ENCODE measurements around the gene NEUROD2. TPM values are rescaled to one million over a fixed set of nuclear protein-coding genes. Genes with fewer than 3 reads are reported as not detected.

NEUROD2 gene
- total RNA-seq, 1 experiment from 2014 or later: not detected

- TF ChIP-seq CTCF (IDR thresholded peaks at IDR 0.05; ENCODE audit: unreplicated experiment): no peak
- CTCF ChIA-PET: interaction anchor here (0.6 kb wide), 1 partner anchor 70 kb away, joined by 3 read pairs; no protein-coding TSS in a partner anchor
- intact Hi-C loops (cut with micrococcal nuclease): no loop called here
- peaks cover 17% of the 10 kb centered on the region for H3K36me3 Mint-ChIP-seq (ENCODE audit: insufficient read depth, unreplicated experiment)
- H3K4me1 Mint-ChIP-seq (ENCODE audit: insufficient read depth, unreplicated experiment): peaks cover 7% of the 10 kb centered on the region
- no peak for DNase-seq (ENCODE audit: unreplicated experiment)
- no TSS peak for BruUV-seq (replicated peaks)
- POLR2A ChIA-PET: interaction anchor here (0.7 kb wide), 1 partner anchor 105 kb away, joined by 3 read pairs; no protein-coding TSS in a partner anchor
- H3K9me3 Mint-ChIP-seq (ENCODE audit: unreplicated experiment): no peaks in the 10 kb centered on the region
- H3K27ac Mint-ChIP-seq (ENCODE audit: low read depth, unreplicated experiment): no peak overlapping the region
- H3K27me3 Mint-ChIP-seq (ENCODE audit: insufficient read depth, unreplicated experiment): no peaks in the 10 kb centered on the region
- no peak overlapping the region for H3K4me3 Mint-ChIP-seq (ENCODE audit: unreplicated experiment)
These were observed 41.1 kb upstream of the NEUROD2 start for GRCh38 chr17:39648616-39649366.

GRCh38 chr17:39647256-39647655 is 39.5 kb upstream of the NEUROD2 start:
- Mint-ChIP-seq H3K27me3 (ENCODE audit: insufficient read depth, unreplicated experiment) (no peaks in the 10 kb centered on the region), H3K27ac (ENCODE audit: low read depth, unreplicated experiment) (no peak overlapping the region), H3K4me1 (ENCODE audit: insufficient read depth, unreplicated experiment) (peaks cover 19% of the 10 kb centered on the region), H3K9me3 (ENCODE audit: unreplicated experiment) (no peaks in the 10 kb centered on the region), H3K4me3 (ENCODE audit: unreplicated experiment) (no peak overlapping the region), H3K36me3 (ENCODE audit: insufficient read depth, unreplicated experiment) (peaks cover 13% of the 10 kb centered on the region)
- intact Hi-C loops (cut with micrococcal nuclease): no loop called here
- CTCF ChIA-PET: interaction anchor here (0.6 kb wide), 2 partner anchors 119 to 1008 kb away, joined by 3 to 4 read pairs; no protein-coding TSS in a partner anchor
- no peak for TF ChIP-seq CTCF (IDR thresholded peaks at IDR 0.05; ENCODE audit: unreplicated experiment)
- POLR2A ChIA-PET: interaction anchor here (1.0 kb wide), 1 partner anchor 10 kb away, joined by 3 read pairs; the partner anchor contains the start of gene STARD3
- no peak for DNase-seq (ENCODE audit: unreplicated experiment)
- no TSS peak for BruUV-seq (replicated peaks)

GRCh38 chr17:39643271-39643670 is 35.6 kb upstream of the NEUROD2 start:
- Mint-ChIP-seq H3K36me3 (ENCODE audit: insufficient read depth, unreplicated experiment) (peaks cover 13% of the 10 kb centered on the region), H3K27ac (ENCODE audit: low read depth, unreplicated experiment) (no peak overlapping the region), H3K4me3 (ENCODE audit: unreplicated experiment) (no peak overlapping the region), H3K27me3 (ENCODE audit: insufficient read depth, unreplicated experiment) (no peaks in the 10 kb centered on the region), H3K9me3 (ENCODE audit: unreplicated experiment) (no peaks in the 10 kb centered on the region), H3K4me1 (ENCODE audit: insufficient read depth, unreplicated experiment) (peaks cover 30% of the 10 kb centered on the region)
- no peak for TF ChIP-seq CTCF (IDR thresholded peaks at IDR 0.05; ENCODE audit: unreplicated experiment)
- ChIA-PET CTCF (interaction anchor here (0.6 to 2.0 kb wide), 6 partner anchors 8 to 24 kb away, joined by 3 to 6 read pairs (median 4); no protein-coding TSS in a partner anchor), POLR2A (interaction anchor here (1.1 to 1.2 kb wide), 2 partner anchors 28 to 97 kb away, joined by 4 read pairs; no protein-coding TSS in a partner anchor)
- no TSS peak for BruUV-seq (replicated peaks)
- DNase-seq (ENCODE audit: unreplicated experiment): no peak
- intact Hi-C loops (cut with micrococcal nuclease): no loop called here

- POLR2A ChIA-PET: interaction anchor here (1.1 to 1.2 kb wide), 2 partner anchors 29 to 97 kb away, joined by 4 read pairs; no protein-coding TSS in a partner anchor
- H3K9me3 Mint-ChIP-seq (ENCODE audit: unreplicated experiment): no peaks in the 10 kb centered on the region
- H3K4me1 Mint-ChIP-seq (ENCODE audit: insufficient read depth, unreplicated experiment): peaks cover 38% of the 10 kb centered on the region
- no peak overlapping the region for H3K27ac Mint-ChIP-seq (ENCODE audit: low read depth, unreplicated experiment)
- no peak for TF ChIP-seq CTCF (IDR thresholded peaks at IDR 0.05; ENCODE audit: unreplicated experiment)
- BruUV-seq (replicated peaks): no TSS peak
- H3K4me3 Mint-ChIP-seq (ENCODE audit: unreplicated experiment): no peak overlapping the region
- CTCF ChIA-PET: interaction anchor here (0.6 to 1.3 kb wide), 7 partner anchors 8 to 21 kb away, joined by 3 to 6 read pairs (median 4); no protein-coding TSS in a partner anchor
- intact Hi-C loops (cut with micrococcal nuclease): no loop called here
- DNase-seq (ENCODE audit: unreplicated experiment): no peak
- H3K27me3 Mint-ChIP-seq (ENCODE audit: insufficient read depth, unreplicated experiment): no peaks in the 10 kb centered on the region
- H3K36me3 Mint-ChIP-seq (ENCODE audit: insufficient read depth, unreplicated experiment): peaks cover 13% of the 10 kb centered on the region
These were observed 34.8 kb upstream of the NEUROD2 start for GRCh38 chr17:39642291-39643074.

Data from MCF 10A (cell line).